Stimulated activated naive CD8-positive, alpha-beta T cell treated with anti-CD3 and anti-CD28 coated beads, Interleukin-15, amount 100 ng/mL, for 72 hours (primary cell): ENCODE measurements around the gene PTPN14.

ENCODE experiments used
- ATAC-seq: fragments of 150-1000 bp; cut with Tn5 transposase; 2 replicates; pipeline ENCODE4 v1.10.0; 2021; ENCODE audit warnings: mild to moderate bottlenecking, moderate library complexity
- DNase-seq, 2 donors: peaks; one replicate each; pipeline ENCODE4 v3.0.0; 2021 to 2022
- H3K27ac Mint-ChIP-seq, 2 donors: one replicate each; pipeline ENCODE4 v1.8.0; 2022; ENCODE audit warnings: mild to moderate bottlenecking in 2 of 2, mixed read lengths in 2 of 2, moderate library complexity in 2 of 2
- H3K27me3 Mint-ChIP-seq: one replicate; pipeline ENCODE4 v1.8.0; 2022; ENCODE audit warnings: mixed read lengths
- H3K4me1 Mint-ChIP-seq: one replicate; pipeline ENCODE4 v1.8.0; 2022; ENCODE audit warnings: mild to moderate bottlenecking, mixed read lengths
- H3K4me3 Mint-ChIP-seq, 2 donors: one replicate each; pipeline ENCODE4 v1.8.0; 2022; ENCODE audit warnings: mild to moderate bottlenecking in 2 of 2, mixed read lengths in 2 of 2, moderate library complexity in 1 of 2
- H3K9me3 Mint-ChIP-seq, 2 donors: one replicate each; pipeline ENCODE4 v1.8.0; 2022; ENCODE audit warnings: mixed read lengths in 2 of 2

The PTPN14 gene

DNA sequence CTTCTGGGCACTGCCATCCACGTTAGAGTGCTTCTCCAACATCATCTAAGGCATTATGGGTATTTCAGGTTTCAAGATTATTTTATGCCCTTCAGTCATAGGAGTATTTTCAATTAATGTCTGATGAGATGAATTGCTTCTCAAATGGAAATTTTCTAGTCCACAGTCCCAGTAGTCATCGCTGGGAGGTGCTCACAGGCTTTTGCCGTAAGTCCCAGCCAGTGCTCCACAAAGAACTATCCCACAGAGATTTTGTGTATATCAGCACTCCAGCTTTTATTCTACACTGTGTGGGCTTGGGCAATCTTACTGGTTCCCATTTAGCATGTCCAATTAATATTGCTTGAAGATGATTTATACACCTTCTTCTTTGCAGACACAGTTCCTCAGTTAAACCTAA is 209.5 kb downstream of the PTPN14 start:
- Mint-ChIP-seq H3K4me1 (no peaks in the 10 kb centered on the region), H3K4me3 (no peak overlapping the region), H3K27me3 (no peaks in the 10 kb centered on the region), H3K27ac (no peak overlapping the region), H3K9me3 (peaks cover 20% of the 10 kb centered on the region in 2 donors)
- DNase-seq (no peak), ATAC-seq (no peak)

- no peaks in the 10 kb centered on the region for H3K4me1 Mint-ChIP-seq
- H3K9me3 Mint-ChIP-seq, result peaks cover 20% of the 10 kb centered on the region in 2 donors
- DNase-seq (no peak), ATAC-seq (no peak)
- no peak overlapping the region for H3K4me3 Mint-ChIP-seq
- no peak overlapping the region for H3K27ac Mint-ChIP-seq
- H3K27me3 Mint-ChIP-seq, result no peaks in the 10 kb centered on the region
These were observed 209.9 kb downstream of the PTPN14 start for GRCh38 chr1:214341459-214341858.

- H3K27ac Mint-ChIP-seq, result no peak overlapping the region
- no peak for DNase-seq
- peaks cover 0 to 4% of the 10 kb centered on the region in 2 donors for H3K9me3 Mint-ChIP-seq
- no peak for ATAC-seq
- H3K27me3 Mint-ChIP-seq, result no peaks in the 10 kb centered on the region
- H3K4me3 Mint-ChIP-seq, result no peak overlapping the region
- no peaks in the 10 kb centered on the region for H3K4me1 Mint-ChIP-seq
These were observed 213.2 kb downstream of the PTPN14 start for GRCh38 chr1:214338212-214338611.

- no peak for ATAC-seq
- H3K27ac Mint-ChIP-seq, result peak overlapping the region in 1 of 2 donors; percentile 35
- no peak for DNase-seq
- H3K27me3 Mint-ChIP-seq, result no peaks in the 10 kb centered on the region
- H3K4me3 Mint-ChIP-seq, result no peak overlapping the region
- H3K4me1 Mint-ChIP-seq, result no peaks in the 10 kb centered on the region
- no peaks in the 10 kb centered on the region for H3K9me3 Mint-ChIP-seq
These were observed 213.9 kb downstream of the PTPN14 start for GRCh38 chr1:214337511-214337910.

DNA sequence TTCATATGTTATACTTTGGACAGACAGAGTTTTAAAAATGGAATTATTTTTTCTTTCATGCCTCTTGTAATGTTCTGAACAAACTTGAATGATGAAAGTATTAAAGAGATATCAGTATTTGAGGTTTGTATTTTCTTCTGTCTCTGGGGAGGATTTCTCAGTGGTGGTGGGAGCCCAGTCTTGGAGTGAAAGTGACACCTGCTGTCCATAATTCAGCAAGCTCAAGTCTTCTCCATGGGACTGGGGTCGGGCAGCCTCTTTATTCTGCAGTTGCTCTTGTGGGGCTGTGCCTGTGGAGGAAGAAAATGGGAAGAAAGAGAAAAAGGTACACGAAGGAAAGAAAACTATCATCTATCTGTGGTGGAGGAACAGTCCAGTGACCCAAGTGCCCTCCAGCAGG is 214.4 kb downstream of the PTPN14 start:
- Mint-ChIP-seq H3K4me1 (no peaks in the 10 kb centered on the region), H3K27me3 (no peaks in the 10 kb centered on the region), H3K27ac (no peak overlapping the region), H3K4me3 (no peak overlapping the region), H3K9me3 (no peaks in the 10 kb centered on the region)
- DNase-seq (no peak), ATAC-seq (no peak)

DNA sequence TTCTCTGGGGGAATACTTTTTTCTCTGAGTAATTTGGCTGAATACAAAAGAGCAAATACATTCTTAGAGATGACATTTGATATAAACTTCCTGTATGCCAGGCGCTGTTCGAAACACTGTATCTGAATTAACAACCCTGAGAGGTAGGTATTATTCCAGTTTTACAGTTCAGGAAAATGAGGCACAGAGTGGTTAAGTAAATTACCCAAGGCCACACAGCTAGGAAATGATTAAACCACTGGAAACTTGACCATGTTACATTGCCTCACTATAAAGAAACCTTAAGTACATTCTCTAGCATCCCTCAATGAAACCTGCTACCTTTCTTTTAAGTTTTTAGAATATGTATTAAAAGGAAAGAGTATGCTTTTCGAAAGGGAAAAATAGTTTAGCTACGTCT is 215.8 kb downstream of the PTPN14 start:
- no peak overlapping the region for H3K4me3 Mint-ChIP-seq
- ATAC-seq (no peak), DNase-seq (no peak)
- no peak overlapping the region for H3K27ac Mint-ChIP-seq
- no peaks in the 10 kb centered on the region for H3K27me3 Mint-ChIP-seq
- H3K9me3 Mint-ChIP-seq, result no peaks in the 10 kb centered on the region
- H3K4me1 Mint-ChIP-seq, result no peaks in the 10 kb centered on the region

GRCh38 chr1:214332946-214333798 is 218.2 kb downstream of the PTPN14 start:
- Mint-ChIP-seq H3K4me1 (no peaks in the 10 kb centered on the region), H3K9me3 (no peaks in the 10 kb centered on the region), H3K27ac (peak overlapping the region in 1 of 2 donors; percentile 86), H3K4me3 (no peak overlapping the region), H3K27me3 (no peaks in the 10 kb centered on the region)
- ATAC-seq (peak; percentile 38), DNase-seq (peak; percentile 32 to 54)

DNA sequence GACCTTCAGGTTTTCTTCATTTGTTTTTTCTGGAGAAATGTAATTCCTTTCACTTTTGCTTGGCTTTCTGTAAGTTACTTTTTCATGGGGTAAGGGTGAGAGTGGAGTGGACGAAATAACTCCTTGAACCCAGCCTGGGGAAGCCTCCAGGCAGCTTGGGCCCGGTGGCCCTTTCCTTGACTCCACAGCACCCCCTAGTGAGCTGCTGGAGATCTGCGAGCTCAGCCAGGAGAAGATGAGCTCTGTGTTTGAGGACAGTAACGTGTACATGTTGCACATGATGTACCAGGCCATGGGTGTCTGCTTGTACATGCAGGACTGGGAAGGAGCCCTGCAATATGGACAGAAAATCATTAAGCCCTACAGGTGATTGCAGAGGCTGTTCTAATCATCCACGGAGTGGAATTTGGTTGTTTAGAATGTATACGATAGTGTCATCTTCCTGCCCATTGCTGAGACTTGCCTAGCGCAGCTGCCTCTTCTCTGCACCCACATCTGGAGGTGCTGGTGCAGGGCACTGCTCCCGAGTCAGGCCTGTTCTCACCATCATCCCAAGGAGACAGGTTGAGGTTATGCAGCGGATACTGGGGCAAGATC is 219.5 kb downstream of the PTPN14 start:
- no peaks in the 10 kb centered on the region for H3K9me3 Mint-ChIP-seq
- H3K27me3 Mint-ChIP-seq, result no peaks in the 10 kb centered on the region
- H3K27ac Mint-ChIP-seq, result no peak overlapping the region
- ATAC-seq (peak; percentile 35), DNase-seq (peak; percentile 54 to 57)
- no peaks in the 10 kb centered on the region for H3K4me1 Mint-ChIP-seq
- no peak overlapping the region for H3K4me3 Mint-ChIP-seq

GRCh38 chr1:214331180-214331579 is 220.2 kb downstream of the PTPN14 start:
- ATAC-seq (no peak), DNase-seq (no peak)
- no peaks in the 10 kb centered on the region for H3K9me3 Mint-ChIP-seq
- H3K27ac Mint-ChIP-seq, result no peak overlapping the region
- H3K4me3 Mint-ChIP-seq, result no peak overlapping the region
- H3K4me1 Mint-ChIP-seq, result no peaks in the 10 kb centered on the region
- H3K27me3 Mint-ChIP-seq, result no peaks in the 10 kb centered on the region

GRCh38 chr1:214330715-214331114 is 220.7 kb downstream of the PTPN14 start:
- no peak overlapping the region for H3K27ac Mint-ChIP-seq
- no peak for DNase-seq
- H3K9me3 Mint-ChIP-seq, result no peaks in the 10 kb centered on the region
- no peak for ATAC-seq
- no peaks in the 10 kb centered on the region for H3K27me3 Mint-ChIP-seq
- H3K4me1 Mint-ChIP-seq, result no peaks in the 10 kb centered on the region
- H3K4me3 Mint-ChIP-seq, result no peak overlapping the region

- ATAC-seq (no peak), DNase-seq (no peak)
- Mint-ChIP-seq H3K4me1 (no peaks in the 10 kb centered on the region), H3K9me3 (no peaks in the 10 kb centered on the region), H3K4me3 (no peak overlapping the region), H3K27ac (no peak overlapping the region), H3K27me3 (no peaks in the 10 kb centered on the region)
These were observed 221.2 kb downstream of the PTPN14 start for GRCh38 chr1:214330222-214330621.

- Mint-ChIP-seq H3K27me3 (no peaks in the 10 kb centered on the region), H3K4me3 (no peak overlapping the region), H3K9me3 (no peaks in the 10 kb centered on the region), H3K27ac (no peak overlapping the region), H3K4me1 (no peaks in the 10 kb centered on the region)
- DNase-seq (no peak), ATAC-seq (peak; percentile 11)
These were observed 221.8 kb downstream of the PTPN14 start for GRCh38 chr1:214329470-214330220.

DNA sequence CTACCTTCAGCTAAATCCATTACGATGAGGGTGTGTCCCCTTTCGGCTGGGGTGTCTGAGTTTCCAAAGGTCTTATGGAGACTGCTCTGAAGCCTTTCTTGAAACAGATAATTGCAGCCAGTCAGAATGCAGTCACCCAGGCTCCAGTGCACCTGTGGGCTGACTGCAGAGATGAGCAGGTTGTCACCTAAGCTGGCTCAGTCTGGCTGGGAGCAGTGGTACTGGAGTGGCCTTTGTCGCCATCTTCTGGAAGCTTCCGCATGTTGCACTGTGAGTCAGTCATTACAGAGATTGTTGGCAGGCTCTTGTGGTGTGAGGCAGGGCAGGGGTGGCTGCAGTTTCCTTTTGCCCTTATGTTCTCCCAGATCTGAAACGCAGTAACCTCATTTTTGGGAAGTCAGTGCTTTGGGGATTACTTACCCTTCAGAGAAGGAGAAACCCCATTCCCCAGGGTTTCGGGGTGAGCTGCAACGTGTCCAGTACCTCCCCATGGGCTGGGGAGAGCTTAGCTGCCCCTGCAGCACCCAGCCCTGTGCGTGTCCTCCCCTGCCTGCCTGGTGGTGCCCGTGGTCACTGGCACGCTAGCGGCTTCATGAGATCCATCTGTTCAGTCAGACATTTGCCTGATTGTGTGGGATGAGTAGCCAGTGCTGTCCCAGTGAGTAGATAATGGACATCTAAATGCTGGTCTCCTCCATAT is 222.5 kb downstream of the PTPN14 start:
- H3K27me3 Mint-ChIP-seq, result no peaks in the 10 kb centered on the region
- H3K4me3 Mint-ChIP-seq, result no peak overlapping the region
- no peaks in the 10 kb centered on the region for H3K9me3 Mint-ChIP-seq
- peak; percentile 91 for ATAC-seq
- DNase-seq, result peak; percentile 70 to 78
- no peaks in the 10 kb centered on the region for H3K4me1 Mint-ChIP-seq
- no peak overlapping the region for H3K27ac Mint-ChIP-seq

GRCh38 chr1:214327514-214327913 is 223.9 kb downstream of the PTPN14 start:
- Mint-ChIP-seq H3K4me3 (no peak overlapping the region), H3K4me1 (no peaks in the 10 kb centered on the region), H3K27ac (peak overlapping the region in 1 of 2 donors; percentile 30), H3K9me3 (no peaks in the 10 kb centered on the region), H3K27me3 (no peaks in the 10 kb centered on the region)
- no peak for ATAC-seq
- DNase-seq, result no peak

DNA sequence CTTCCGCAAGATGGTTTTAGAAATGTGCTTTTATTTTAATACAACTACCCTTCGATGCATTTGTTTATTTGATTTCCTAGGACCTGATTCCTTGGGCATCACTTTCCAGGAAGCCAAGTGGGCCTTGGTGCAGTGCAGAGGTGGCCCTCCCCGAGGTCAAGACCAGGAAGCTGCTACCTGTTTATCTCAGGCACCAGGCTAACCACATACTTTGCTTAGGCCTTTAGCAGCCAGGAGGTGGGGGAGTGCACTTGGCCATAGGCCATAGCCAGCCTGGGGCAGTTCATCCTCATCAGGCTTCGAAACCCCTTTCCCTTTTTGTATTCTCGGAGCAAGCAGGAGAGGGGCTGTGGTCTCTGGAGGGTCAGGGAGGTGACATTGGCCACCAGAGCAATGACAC is 225.0 kb downstream of the PTPN14 start:
- H3K27me3 Mint-ChIP-seq, result no peaks in the 10 kb centered on the region
- H3K4me3 Mint-ChIP-seq, result no peak overlapping the region
- ATAC-seq (no peak), DNase-seq (no peak)
- H3K4me1 Mint-ChIP-seq, result no peaks in the 10 kb centered on the region
- no peak overlapping the region for H3K27ac Mint-ChIP-seq
- H3K9me3 Mint-ChIP-seq, result no peaks in the 10 kb centered on the region
